OCI-LY7 (cell line): Measurements from ENCODE around the gene GLT8D2. TPM values are rescaled to one million over a fixed set of nuclear protein-coding genes. Genes with fewer than 3 reads are reported as not detected.
"Not testable (repeated sequence)": the region's sequence is repeated elsewhere in the genome, so short reads cannot be mapped to it uniquely, and the experiment has no call there.

Experiments used
- BruUV-seq: library from RNA; stranded (reverse); fragments of 400-500 nt; replicated peaks from 2 replicates; lab custom pipeline; 2021; lab: Mats Ljungman, UMichigan
- CTCF ChIA-PET: fragments of 300-600 bp; sonication (Branson Sonifier 250); formaldehyde crosslinking; loops from one replicate; lab custom pipeline; 2022; ENCODE audit warnings: antibody characterized with exemption; ENCODE audit not compliant: unreplicated experiment; lab: Charles Lee
- POLR2A ChIA-PET: fragments of 300-600 bp; sonication (Branson Sonifier 250); formaldehyde crosslinking; loops from one replicate; lab custom pipeline; 2022; ENCODE audit warnings: antibody characterized with exemption; lab: Charles Lee
- DNase-seq: peaks from one replicate; pipeline ENCODE4 v3.0.0-alpha.2; 2015; ENCODE audit warnings: low spot score
- H2AFZ ChIP-seq: fragments of 200-600 bp; sonication (generic), shearing (Covaris generic); 2 replicates; pipeline ENCODE4 v1.6.1; 2014; ENCODE audit warnings: mild to moderate bottlenecking, antibody characterized with exemption, low read length, moderate library complexity
- H3K27ac ChIP-seq: fragments of 200-600 bp; sonication (generic); 2 replicates; pipeline ENCODE4 v1.5.1; 2014; ENCODE audit warnings: mixed run types, low read depth, mild to moderate bottlenecking, moderate library complexity, low read length, inconsistent platforms; ENCODE audit not compliant: poor library complexity, severe bottlenecking
- H3K36me3 ChIP-seq: fragments of 200-600 bp; sonication (generic); 2 replicates; pipeline ENCODE4 v1.6.1; 2014; ENCODE audit warnings: mild to moderate bottlenecking, antibody characterized with exemption, low read length, moderate library complexity, mixed read lengths; ENCODE audit not compliant: insufficient read depth
- H3K4me1 ChIP-seq: fragments of 200-600 bp; sonication (generic); 2 replicates; pipeline ENCODE4 v1.5.1; 2014; ENCODE audit warnings: mild to moderate bottlenecking, low read length; ENCODE audit not compliant: insufficient read depth, poor library complexity, severe bottlenecking
- H3K4me2 ChIP-seq: fragments of 200-600 bp; sonication (generic); 2 replicates; pipeline ENCODE4 v1.6.1; 2014; ENCODE audit warnings: mild to moderate bottlenecking, low read length
- H3K4me3 ChIP-seq: fragments of 200-600 bp; sonication (generic); 2 replicates; pipeline ENCODE4 v1.5.1; 2014; ENCODE audit warnings: mild to moderate bottlenecking, low read depth, low read length; ENCODE audit not compliant: poor library complexity, severe bottlenecking
- H3K79me2 ChIP-seq: fragments of 200-600 bp; sonication (generic); 2 replicates; pipeline ENCODE4 v1.6.1; 2016; ENCODE audit warnings: low read depth, mild to moderate bottlenecking, low read length, moderate library complexity, mixed read lengths; ENCODE audit not compliant: insufficient read depth
- H3K9me2 ChIP-seq: fragments of 200-600 bp; sonication (generic); 2 replicates; pipeline ENCODE4 v1.6.1; 2016; ENCODE audit warnings: mild to moderate bottlenecking, low read length, mixed read lengths; ENCODE audit not compliant: insufficient read depth
- H3K9me3 ChIP-seq: fragments of 200-600 bp; sonication (generic); 2 replicates; pipeline ENCODE4 v1.6.1; 2014; ENCODE audit warnings: mild to moderate bottlenecking, mixed run types, low read length, mixed read lengths
- H4K20me1 ChIP-seq: fragments of 200-600 bp; sonication (generic); 2 replicates; pipeline ENCODE4 v1.6.1; 2014; ENCODE audit warnings: mild to moderate bottlenecking, antibody characterized with exemption, low read length, moderate library complexity, mixed read lengths; ENCODE audit not compliant: insufficient read depth
- CTCF ChIP-seq: fragments of 200-600 bp; sonication (generic); conservative IDR thresholded peaks from 2 replicates; pipeline ENCODE4 v1.5.1; 2014; ENCODE audit warnings: mild to moderate bottlenecking, antibody characterized with exemption, low read length, moderate library complexity, mixed read lengths
- EZH2phosphoT487 ChIP-seq: fragments of 200-600 bp; sonication (generic); IDR thresholded peaks from 2 replicates; pipeline ENCODE4 v1.6.1; 2018; ENCODE audit warnings: low read depth, borderline replicate concordance, mild to moderate bottlenecking, mixed run types, antibody characterized with exemption, low read length, moderate library complexity, mixed read lengths
- intact Hi-C: fragments of 100-400 bp; cut with micrococcal nuclease; formaldehyde crosslinking; loops from one replicate; pipeline ENCODE4 v1.10.0; 2022; ENCODE audit not compliant: unreplicated experiment
- total RNA-seq, 2 experiments: library from RNA; depleted of rRNA in 1 of 2; stranded (reverse); fragments of >200 nt in 1 of 2; shearing (Covaris generic) in 1 of 2; gene quantifications; 2 replicates each; pipeline ENCODE4 v1.2.3, GENCODE V29; 2014 to 2022

GLT8D2 gene
- total RNA-seq, 2 experiments from 2014 or later, result not detected

GRCh38 chr12:104024348-104024747 lies 25.6 kb downstream of the GLT8D2 start:
- ChIA-PET POLR2A (no interaction called here), CTCF (no interaction called here)
- no peaks in the 10 kb centered on the region for H3K79me2 ChIP-seq
- no peaks in the 10 kb centered on the region for H3K4me1 ChIP-seq
- no peaks in the 10 kb centered on the region for H4K20me1 ChIP-seq
- intact Hi-C loops, result no loop called here
- H3K27ac ChIP-seq, result no peak overlapping the region
- H3K9me3 ChIP-seq, result peaks cover 8% of the 10 kb centered on the region; the same call in 1 of the 2 replicates
- no peak overlapping the region for H3K4me2 ChIP-seq
- H2AFZ ChIP-seq, result no peak overlapping the region
- no peaks in the 10 kb centered on the region for H3K9me2 ChIP-seq
- H3K4me3 ChIP-seq, result no peak overlapping the region
- TF ChIP-seq CTCF (no peak), EZH2phosphoT487 (no peak)
- BruUV-seq, result no TSS peak
- DNase-seq, result no peak
- no peaks in the 10 kb centered on the region for H3K36me3 ChIP-seq

GRCh38 chr12:104023710-104024109 lies 26.3 kb downstream of the GLT8D2 start:
- Histone ChIP-seq H3K4me1 (no peaks in the 10 kb centered on the region), H4K20me1 (no peaks in the 10 kb centered on the region), H3K9me2 (no peaks in the 10 kb centered on the region), H3K4me3 (no peak overlapping the region), H3K36me3 (no peaks in the 10 kb centered on the region), H3K9me3 (peaks cover 8% of the 10 kb centered on the region; the same call in 1 of the 2 replicates), H3K79me2 (no peaks in the 10 kb centered on the region), H2AFZ (no peak overlapping the region), H3K27ac (no peak overlapping the region), H3K4me2 (no peak overlapping the region)
- no TSS peak for BruUV-seq
- intact Hi-C loops, result no loop called here
- TF ChIP-seq EZH2phosphoT487 (no peak), CTCF (no peak)
- ChIA-PET POLR2A (interaction anchor here (1.1 kb wide), 1 partner anchor 37 kb away, joined by 4 read pairs; no protein-coding TSS in a partner anchor), CTCF (no interaction called here)
- no peak for DNase-seq

- CTCF ChIA-PET, result no interaction called here
- intact Hi-C loops, result no loop called here
- Histone ChIP-seq H3K27ac (no peak overlapping the region), H3K4me3 (no peak overlapping the region), H3K79me2 (no peaks in the 10 kb centered on the region), H4K20me1 (no peaks in the 10 kb centered on the region), H2AFZ (no peak overlapping the region), H3K9me3 (peaks cover 8% of the 10 kb centered on the region; the same call in 1 of the 2 replicates), H3K9me2 (no peaks in the 10 kb centered on the region), H3K4me1 (no peaks in the 10 kb centered on the region), H3K4me2 (no peak overlapping the region), H3K36me3 (no peaks in the 10 kb centered on the region)
- BruUV-seq, result no TSS peak
- no peak for DNase-seq
- no peak for TF ChIP-seq CTCF
- no peak for TF ChIP-seq EZH2phosphoT487
- POLR2A ChIA-PET, result interaction anchor here (1.1 kb wide), 1 partner anchor 36 kb away, joined by 4 read pairs; no protein-coding TSS in a partner anchor
Observed at GRCh38 chr12:104022786-104023185, 27.2 kb downstream of the GLT8D2 start.

- H3K36me3 ChIP-seq, DNase-seq, intact Hi-C loops, H2AFZ ChIP-seq, CTCF ChIA-PET, H3K27ac ChIP-seq, H3K79me2 ChIP-seq, H3K4me3 ChIP-seq, H3K9me2 ChIP-seq, H3K9me3 ChIP-seq, H4K20me1 ChIP-seq, H3K4me2 ChIP-seq, BruUV-seq, POLR2A ChIA-PET, H3K4me1 ChIP-seq: not testable (repeated sequence)
Observed at GRCh38 chr12:104021862-104022261, 28.1 kb downstream of the GLT8D2 start.
